Astrocyte (in vitro differentiated cells and primary cell): Measurements from ENCODE around the gene PRSS57. TPM values are rescaled to one million over a fixed set of nuclear protein-coding genes. Genes with fewer than 3 reads are reported as not detected.

Source experiments
- DNase-seq: peaks from one replicate; pipeline ENCODE4 v3.0.0-alpha.2; 2010; ENCODE audit warnings: low read depth
- FAIRE-seq: peaks from 2 replicates; lab custom pipeline; 2011; peaks lifted over from hg19 to GRCh38; lab: Jason Lieb, UNC
- H2AFZ ChIP-seq: 2 replicates; pipeline ENCODE4 v1.6.0; 2012; ENCODE audit warnings: low read depth, low read length, inconsistent platforms
- H3K27ac ChIP-seq: 2 replicates; pipeline ENCODE4 v1.5.1; 2011; ENCODE audit warnings: low read depth, low read length, inconsistent platforms
- H3K27me3 ChIP-seq: 2 replicates; pipeline ENCODE4 v1.6.0; 2011; ENCODE audit warnings: low read length, inconsistent platforms; ENCODE audit not compliant: insufficient read depth
- H3K36me3 ChIP-seq: 2 replicates; pipeline ENCODE4 v1.5.1; 2011; ENCODE audit warnings: low read length, inconsistent platforms; ENCODE audit not compliant: insufficient read depth
- H3K4me1 ChIP-seq: 2 replicates; pipeline ENCODE4 v1.5.1; 2011; ENCODE audit warnings: low read length, inconsistent platforms; ENCODE audit not compliant: insufficient read depth
- H3K4me2 ChIP-seq: 2 replicates; pipeline ENCODE4 v1.6.0; 2012; ENCODE audit warnings: low read length, inconsistent platforms
- H3K4me3 ChIP-seq: 2 replicates; pipeline ENCODE4 v1.5.1; 2011; ENCODE audit warnings: low read depth, mild to moderate bottlenecking, low read length, inconsistent platforms; ENCODE audit not compliant: insufficient read depth
- H3K79me2 ChIP-seq: 2 replicates; pipeline ENCODE4 v1.6.0; 2012; ENCODE audit warnings: mild to moderate bottlenecking, low read length, inconsistent platforms; ENCODE audit not compliant: insufficient read depth
- H3K9ac ChIP-seq: 2 replicates; pipeline ENCODE4 v1.6.0; 2012; ENCODE audit warnings: mild to moderate bottlenecking, low read length, inconsistent platforms
- H3K9me3 ChIP-seq: 2 replicates; pipeline ENCODE4 v1.5.1; 2012; ENCODE audit warnings: low read depth, mild to moderate bottlenecking, low read length, inconsistent platforms; ENCODE audit not compliant: insufficient read depth
- H4K20me1 ChIP-seq: 2 replicates; pipeline ENCODE4 v1.6.0; 2012; ENCODE audit warnings: low read length, inconsistent platforms; ENCODE audit not compliant: insufficient read depth
- H3K27ac Mint-ChIP-seq: one replicate; pipeline ENCODE4 v1.8.0; 2021; ENCODE audit warnings: mild to moderate bottlenecking, mixed read lengths; ENCODE audit not compliant: unreplicated experiment
- H3K27me3 Mint-ChIP-seq: one replicate; pipeline ENCODE4 v1.8.0; 2021; ENCODE audit warnings: low read depth, mixed read lengths; ENCODE audit not compliant: unreplicated experiment
- H3K36me3 Mint-ChIP-seq: one replicate; pipeline ENCODE4 v1.8.0; 2021; ENCODE audit warnings: low read depth, mixed read lengths; ENCODE audit not compliant: unreplicated experiment
- H3K4me1 Mint-ChIP-seq: one replicate; pipeline ENCODE4 v1.8.0; 2021; ENCODE audit warnings: low read depth, mixed read lengths; ENCODE audit not compliant: unreplicated experiment
- H3K4me3 Mint-ChIP-seq: one replicate; pipeline ENCODE4 v1.8.0; 2021; ENCODE audit warnings: mild to moderate bottlenecking, moderate library complexity, mixed read lengths; ENCODE audit not compliant: unreplicated experiment
- H3K9me3 Mint-ChIP-seq: one replicate; pipeline ENCODE4 v1.8.0; 2021; ENCODE audit warnings: mild to moderate bottlenecking, mixed read lengths; ENCODE audit not compliant: unreplicated experiment
- EZH2 ChIP-seq: IDR thresholded peaks from 2 replicates; pipeline ENCODE4 v1.6.1; 2012; ENCODE audit warnings: mild to moderate bottlenecking, low read length, inconsistent platforms; ENCODE audit not compliant: insufficient read depth
- total RNA-seq: library from RNA; stranded (reverse); gene quantifications from 2 replicates; pipeline ENCODE4 v1.2.1, GENCODE V29; 2021
- TF ChIP-seq, protein P1 (sequence below): IDR thresholded peaks from 2 replicates; pipeline ENCODE4 v1.5.1; 2011; ENCODE audit warnings: low read depth, mild to moderate bottlenecking, inconsistent platforms, low read length, moderate library complexity; ENCODE audit not compliant: insufficient read depth

Gene PRSS57
- total RNA-seq, 1 donor from 2014 or later = not detected

DNA sequence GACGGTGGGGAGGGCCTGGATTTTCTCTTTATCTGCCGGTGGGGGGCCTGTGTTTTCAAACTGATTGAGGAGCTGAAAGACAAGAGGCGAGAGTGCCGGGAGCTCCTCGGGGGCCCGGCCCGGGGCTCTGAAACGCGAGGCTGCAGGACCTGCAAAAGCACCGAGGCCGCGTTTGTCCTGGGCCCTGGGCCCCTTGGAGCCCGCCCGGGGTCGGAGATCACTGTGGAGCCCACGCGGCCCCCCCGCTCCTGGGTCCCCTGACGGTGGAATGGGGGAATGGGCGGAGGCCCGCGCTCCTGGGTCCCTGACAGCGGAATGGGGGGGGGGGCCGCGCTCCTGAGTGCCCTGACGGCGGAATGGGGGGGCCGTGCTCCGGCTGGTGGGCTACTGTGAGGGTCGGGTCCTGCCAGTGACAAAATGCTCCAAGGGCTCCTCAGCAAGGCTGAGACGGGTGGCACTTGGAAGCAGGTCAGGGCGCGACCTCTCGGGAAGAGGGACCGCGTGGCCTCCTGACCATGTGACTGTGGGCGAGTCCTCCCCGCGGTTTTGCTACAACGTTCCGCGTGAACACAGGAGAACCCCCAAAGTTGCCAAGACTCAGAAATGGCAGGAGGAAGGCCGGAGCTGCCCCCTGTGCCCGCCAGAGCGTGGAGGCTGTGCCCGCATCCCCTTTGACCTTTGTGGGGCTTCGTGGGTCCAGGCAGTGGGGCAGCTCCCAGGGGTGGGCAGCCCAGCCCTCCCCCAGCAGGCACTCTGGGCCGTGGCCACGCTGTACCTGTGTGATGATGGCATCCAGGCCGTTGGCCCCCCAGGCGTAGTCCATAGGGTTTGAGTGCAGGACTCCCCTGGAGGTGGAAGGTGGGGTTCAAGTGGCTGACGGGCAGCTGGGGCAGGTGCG, 46.1 kb downstream of the PRSS57 start:
- DNase-seq (no peak), FAIRE-seq (no peak)
- no peak overlapping the region for H3K4me2 ChIP-seq
- H3K27ac Mint-ChIP-seq = no peak overlapping the region
- H3K9me3 Mint-ChIP-seq = no peaks in the 10 kb centered on the region
- H3K9ac ChIP-seq = no peak overlapping the region
- no peak overlapping the region for H3K4me3 Mint-ChIP-seq
- peaks cover 2% of the 10 kb centered on the region for H3K36me3 ChIP-seq
- H3K36me3 Mint-ChIP-seq = peaks cover 2% of the 10 kb centered on the region
- peaks cover 31% of the 10 kb centered on the region for H3K79me2 ChIP-seq
- TF ChIP-seq, protein P1, sequence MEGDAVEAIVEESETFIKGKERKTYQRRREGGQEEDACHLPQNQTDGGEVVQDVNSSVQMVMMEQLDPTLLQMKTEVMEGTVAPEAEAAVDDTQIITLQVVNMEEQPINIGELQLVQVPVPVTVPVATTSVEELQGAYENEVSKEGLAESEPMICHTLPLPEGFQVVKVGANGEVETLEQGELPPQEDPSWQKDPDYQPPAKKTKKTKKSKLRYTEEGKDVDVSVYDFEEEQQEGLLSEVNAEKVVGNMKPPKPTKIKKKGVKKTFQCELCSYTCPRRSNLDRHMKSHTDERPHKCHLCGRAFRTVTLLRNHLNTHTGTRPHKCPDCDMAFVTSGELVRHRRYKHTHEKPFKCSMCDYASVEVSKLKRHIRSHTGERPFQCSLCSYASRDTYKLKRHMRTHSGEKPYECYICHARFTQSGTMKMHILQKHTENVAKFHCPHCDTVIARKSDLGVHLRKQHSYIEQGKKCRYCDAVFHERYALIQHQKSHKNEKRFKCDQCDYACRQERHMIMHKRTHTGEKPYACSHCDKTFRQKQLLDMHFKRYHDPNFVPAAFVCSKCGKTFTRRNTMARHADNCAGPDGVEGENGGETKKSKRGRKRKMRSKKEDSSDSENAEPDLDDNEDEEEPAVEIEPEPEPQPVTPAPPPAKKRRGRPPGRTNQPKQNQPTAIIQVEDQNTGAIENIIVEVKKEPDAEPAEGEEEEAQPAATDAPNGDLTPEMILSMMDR = no peak
- no peak for TF ChIP-seq EZH2
- H3K9me3 ChIP-seq = no peaks in the 10 kb centered on the region
- no peak overlapping the region for H3K4me3 ChIP-seq
- no peaks in the 10 kb centered on the region for H3K27me3 Mint-ChIP-seq
- no peaks in the 10 kb centered on the region for H3K4me1 ChIP-seq
- H3K27me3 ChIP-seq = no peaks in the 10 kb centered on the region
- peaks cover 26% of the 10 kb centered on the region for H4K20me1 ChIP-seq
- no peaks in the 10 kb centered on the region for H3K4me1 Mint-ChIP-seq
- H2AFZ ChIP-seq = no peak overlapping the region
- H3K27ac ChIP-seq = no peak overlapping the region

DNA sequence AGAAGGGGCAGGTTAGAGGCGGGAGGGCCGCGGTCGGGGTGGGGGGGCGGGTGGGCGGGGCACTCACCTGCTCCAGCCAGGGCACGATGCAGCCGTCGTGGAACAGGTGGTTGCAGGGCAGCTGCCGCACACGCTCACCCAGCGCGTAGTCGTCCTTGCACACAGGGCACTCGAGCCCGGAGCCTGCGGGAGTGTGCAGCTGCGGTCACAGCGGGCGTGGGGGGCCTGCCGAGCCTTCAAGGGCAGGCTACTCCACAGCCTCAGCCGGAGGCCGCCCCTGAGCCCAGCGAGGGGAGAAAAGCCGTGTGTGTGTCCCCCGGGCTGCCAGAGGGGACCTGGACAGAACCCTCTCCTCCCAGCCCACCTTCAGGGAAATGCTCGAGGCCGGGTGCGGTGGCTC, 46.9 kb downstream of the PRSS57 start:
- TF ChIP-seq, protein P1 = no peak
- no peak for TF ChIP-seq EZH2
- Histone ChIP-seq H2AFZ (no peak overlapping the region), H4K20me1 (peaks cover 18% of the 10 kb centered on the region), H3K9me3 (no peaks in the 10 kb centered on the region), H3K27ac (no peak overlapping the region), H3K4me1 (no peaks in the 10 kb centered on the region), H3K9ac (no peak overlapping the region), H3K27me3 (no peaks in the 10 kb centered on the region), H3K36me3 (no peaks in the 10 kb centered on the region), H3K79me2 (peaks cover 23% of the 10 kb centered on the region), H3K4me2 (no peak overlapping the region), H3K4me3 (no peak overlapping the region)
- no peaks in the 10 kb centered on the region for H3K4me1 Mint-ChIP-seq
- no peak for FAIRE-seq
- no peak overlapping the region for H3K4me3 Mint-ChIP-seq
- H3K27ac Mint-ChIP-seq = no peak overlapping the region
- H3K36me3 Mint-ChIP-seq = peaks cover 2% of the 10 kb centered on the region
- no peaks in the 10 kb centered on the region for H3K9me3 Mint-ChIP-seq
- H3K27me3 Mint-ChIP-seq = no peaks in the 10 kb centered on the region
- no peak for DNase-seq
